HG03575 (cell line): ENCODE results near the gene CASQ2.

Experiments used
- ATAC-seq: cut with Tn5 transposase; IDR thresholded peaks from one replicate; pipeline ENCODE4 v1.9.1; 2021; ENCODE audit not compliant: unreplicated experiment, insufficient number of reproducible peaks, low FRiP score; ENCODE audit errors: extremely low read depth

Gene CASQ2

GRCh38 chr1:115676498-115677181 is 91.9 kb downstream of the CASQ2 start:
- no peak for ATAC-seq

GRCh38 chr1:115672224-115673009 is 96.1 kb downstream of the CASQ2 start:
- no peak for ATAC-seq

DNA sequence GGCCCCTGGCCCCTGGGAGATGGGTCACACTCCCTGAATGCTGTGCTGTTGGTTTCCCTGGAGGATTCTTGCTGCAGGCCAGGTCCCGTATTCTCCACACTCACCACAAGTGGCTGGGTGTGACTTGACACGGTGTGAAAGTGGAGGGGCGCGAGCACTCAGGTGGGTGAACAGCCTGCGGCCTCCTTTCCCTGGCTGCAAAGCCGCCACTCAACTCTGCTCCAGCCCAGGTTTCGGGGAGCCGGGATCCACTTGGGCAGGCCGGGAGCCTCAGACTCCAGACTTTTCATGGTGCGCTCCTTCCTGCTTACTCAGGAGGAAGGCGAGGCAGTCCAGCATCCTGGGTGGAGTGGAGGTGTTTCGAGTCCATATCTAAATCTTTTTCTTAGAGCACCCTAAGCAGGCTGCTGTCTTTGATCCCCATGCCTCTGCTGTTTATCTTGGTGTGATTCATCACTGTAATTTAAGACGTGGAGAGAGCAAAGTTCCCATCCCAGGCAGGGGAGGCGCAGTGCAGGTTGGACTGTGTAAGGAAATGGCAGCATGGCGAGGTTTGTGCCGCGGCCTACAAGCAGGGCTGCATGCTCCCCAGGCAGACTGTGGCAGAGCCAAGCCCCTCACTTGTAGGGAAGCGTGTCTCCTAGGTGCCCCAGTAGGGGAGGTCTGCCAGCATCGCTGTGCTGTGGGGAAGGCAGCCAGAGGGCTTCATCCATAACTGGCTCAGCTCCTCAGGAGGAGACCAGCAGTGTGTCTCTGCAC is 97.2 kb downstream of the CASQ2 start:
- ATAC-seq, result no peak

- no peak for ATAC-seq
Measured at GRCh38 chr1:115670476-115671175, 97.9 kb downstream of the CASQ2 start.

- ATAC-seq, result no peak
Measured at GRCh38 chr1:115669886-115670285, 98.6 kb downstream of the CASQ2 start.

DNA sequence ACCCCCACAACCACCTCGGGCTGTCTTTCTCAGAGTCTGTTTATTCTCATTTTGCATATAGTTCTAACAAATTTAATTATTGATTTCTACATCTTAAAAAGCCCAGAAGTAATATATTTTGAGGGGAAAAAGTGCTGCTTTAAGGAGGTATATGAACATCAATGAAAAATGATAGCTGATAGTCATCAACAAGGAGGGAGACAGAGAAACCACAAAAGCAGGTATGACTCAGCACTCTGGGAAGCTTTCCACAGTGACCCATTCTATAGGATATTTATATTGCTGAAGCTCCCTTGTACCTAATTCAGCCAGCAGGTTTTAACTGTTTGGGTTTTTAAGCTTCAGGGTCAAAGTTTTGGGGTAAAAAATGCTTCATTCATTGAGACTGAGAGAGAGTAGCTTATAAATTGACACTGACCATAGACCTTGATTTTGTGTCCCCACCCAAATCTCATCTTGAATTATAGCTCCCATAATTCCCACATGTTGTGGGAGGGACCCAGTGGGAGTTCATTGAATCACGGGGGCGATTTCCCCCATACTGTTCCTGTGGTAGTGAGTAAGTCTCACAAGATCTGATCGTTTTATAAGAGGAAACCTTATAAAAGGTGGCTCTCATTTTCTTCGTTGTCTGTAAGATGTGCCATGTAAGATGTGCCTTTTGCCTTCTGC is 99.4 kb downstream of the CASQ2 start:
- ATAC-seq, result no peak

DNA sequence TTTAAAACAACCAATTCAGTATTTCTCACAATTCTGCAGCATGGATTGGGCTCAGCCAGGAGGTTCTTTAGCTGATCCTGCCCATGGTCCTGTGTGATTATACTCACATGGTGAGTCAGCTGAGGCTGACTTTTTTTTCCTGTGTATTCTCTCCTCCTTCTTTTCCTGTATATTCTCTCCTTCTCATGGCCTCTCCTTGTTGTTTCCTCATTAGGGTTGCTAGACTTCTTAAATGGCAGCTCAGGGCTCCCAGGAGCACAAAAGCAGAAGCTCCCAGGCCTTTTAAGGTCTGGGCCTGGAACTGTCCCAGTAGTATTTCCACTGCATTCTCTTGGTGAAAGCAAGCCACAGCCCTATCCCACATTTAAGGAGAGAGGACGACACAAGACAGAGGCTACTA is 99.9 kb downstream of the CASQ2 start:
- no peak for ATAC-seq

- no peak for ATAC-seq
Measured at GRCh38 chr1:115666702-115667101, 101.8 kb downstream of the CASQ2 start.

- no peak for ATAC-seq
Measured at GRCh38 chr1:115666206-115666605, 102.3 kb downstream of the CASQ2 start.

DNA sequence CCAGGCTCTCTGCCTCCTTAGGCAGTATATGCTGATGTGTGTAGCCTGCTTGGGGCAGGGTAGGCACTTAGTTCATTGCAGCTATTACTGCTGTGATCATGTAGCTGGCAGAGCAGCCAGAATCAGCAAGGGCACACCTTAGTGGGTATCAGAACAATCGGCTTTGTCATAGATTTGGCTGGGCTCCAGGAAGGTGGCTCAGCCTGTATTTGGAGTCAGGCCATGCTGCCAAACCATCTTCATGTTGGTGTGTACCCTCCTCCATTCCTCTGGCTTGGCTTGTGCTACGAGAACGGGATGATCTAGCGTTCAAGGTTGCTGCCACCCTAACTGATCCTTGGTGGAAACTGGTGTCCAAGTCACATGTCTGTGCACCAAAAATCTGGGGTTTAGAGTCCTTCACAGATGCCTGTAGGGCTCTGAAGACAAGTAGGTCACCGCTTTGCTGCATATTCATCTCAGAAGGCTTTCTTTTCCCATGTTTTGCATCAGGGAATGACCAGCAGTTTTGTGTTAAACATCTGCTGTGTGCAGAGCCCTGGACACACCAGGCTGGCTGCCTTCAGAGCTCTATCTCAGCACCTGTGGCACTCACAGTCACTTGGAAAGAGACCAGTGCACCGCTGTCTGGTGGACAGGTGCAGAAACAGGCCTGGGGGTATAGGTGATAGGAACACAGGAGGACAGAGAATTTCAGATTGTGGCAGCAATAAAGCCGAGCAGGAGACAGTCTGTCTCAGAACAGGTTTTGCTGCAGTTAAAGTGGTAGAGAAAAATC is 103.0 kb downstream of the CASQ2 start:
- ATAC-seq, result no peak

DNA sequence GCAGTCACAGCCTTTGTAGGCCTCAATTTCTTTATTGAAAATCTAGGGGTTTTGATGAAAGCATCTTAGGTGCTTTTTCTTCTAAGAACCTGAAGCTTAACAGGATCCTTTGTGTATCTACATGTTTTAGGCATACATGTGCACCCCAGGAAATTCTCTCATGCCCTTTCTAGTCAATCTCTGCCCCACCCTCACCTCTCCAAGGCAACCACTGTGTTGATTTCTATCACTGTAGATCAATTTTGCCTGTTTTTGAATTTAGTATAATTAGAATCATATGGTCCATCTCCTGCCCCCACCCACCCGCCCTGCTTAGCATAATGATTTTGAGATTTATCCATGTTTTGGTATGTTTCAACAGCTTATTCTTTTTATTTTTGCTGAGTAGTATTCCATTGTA is 107.4 kb downstream of the CASQ2 start:
- ATAC-seq, result no peak

DNA sequence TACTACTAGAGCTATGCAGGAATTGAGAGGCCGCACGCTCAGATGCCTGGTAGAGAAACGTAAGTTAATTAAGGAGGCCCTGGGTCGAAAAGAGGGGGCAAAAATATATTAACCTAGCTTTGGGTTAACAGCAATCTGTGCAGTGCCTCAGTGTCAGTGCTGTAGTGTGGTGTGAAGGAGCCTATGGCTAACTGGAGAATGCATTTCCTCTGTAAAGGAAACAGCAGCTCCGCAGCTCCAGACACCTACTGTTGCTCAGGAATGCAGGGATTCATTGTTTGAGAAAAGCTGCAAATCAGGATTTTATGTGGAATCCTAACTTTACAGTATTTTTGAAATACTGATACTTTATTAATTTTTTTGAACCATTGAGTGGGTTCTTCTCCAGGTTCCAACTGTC is 108.4 kb downstream of the CASQ2 start:
- ATAC-seq, result no peak

DNA sequence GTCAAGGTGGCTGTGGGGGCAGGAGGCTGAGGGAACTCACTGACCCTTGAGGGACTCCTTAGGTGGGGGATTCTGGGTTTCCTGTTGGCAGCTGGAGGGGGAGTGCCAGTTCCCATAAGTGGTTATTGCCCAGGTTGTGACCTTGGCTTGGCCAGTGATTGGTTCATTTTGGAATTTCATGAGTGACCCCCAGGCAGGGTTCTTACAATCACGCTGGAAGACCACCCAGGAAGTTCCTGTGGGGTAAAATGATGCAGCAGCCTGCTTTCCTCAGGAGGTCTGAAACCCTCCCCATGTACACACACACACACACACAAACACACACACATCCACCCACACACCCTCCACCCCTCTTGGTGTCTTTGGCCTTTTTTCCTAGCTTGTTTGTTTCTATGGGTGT is 109.9 kb downstream of the CASQ2 start:
- ATAC-seq, result no peak

DNA sequence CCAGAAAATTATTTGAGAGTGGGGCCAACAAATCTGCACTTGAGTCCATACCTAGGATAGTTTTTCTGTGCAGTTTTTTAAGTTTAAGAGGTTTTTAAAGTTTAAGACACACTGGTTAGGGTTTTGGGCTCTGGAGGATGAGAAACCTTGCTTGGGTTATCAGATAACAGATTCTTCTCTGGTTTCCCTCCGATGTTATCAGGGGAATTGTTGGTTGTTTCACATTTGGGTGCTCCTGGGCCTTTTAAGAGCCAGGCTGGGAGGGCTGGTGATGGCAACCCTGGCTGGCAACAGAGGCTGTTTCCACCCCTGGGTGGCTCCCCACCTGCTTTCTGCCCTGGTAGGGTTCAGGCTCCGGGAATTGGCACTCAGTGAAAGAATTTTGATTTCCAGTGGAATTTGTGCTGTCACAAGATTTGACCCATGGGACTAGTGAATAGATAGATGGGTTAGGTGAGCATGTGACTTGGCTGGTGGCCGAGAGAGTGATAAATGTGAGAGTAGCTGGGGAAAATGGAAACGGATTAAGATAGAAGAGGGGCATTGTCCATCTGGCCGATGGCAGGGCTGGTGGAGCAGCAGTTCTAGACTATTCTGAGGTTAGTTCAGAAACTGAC is 111.9 kb downstream of the CASQ2 start:
- no peak for ATAC-seq

- no peak for ATAC-seq
Measured at GRCh38 chr1:115655916-115656315, 112.6 kb downstream of the CASQ2 start.

DNA sequence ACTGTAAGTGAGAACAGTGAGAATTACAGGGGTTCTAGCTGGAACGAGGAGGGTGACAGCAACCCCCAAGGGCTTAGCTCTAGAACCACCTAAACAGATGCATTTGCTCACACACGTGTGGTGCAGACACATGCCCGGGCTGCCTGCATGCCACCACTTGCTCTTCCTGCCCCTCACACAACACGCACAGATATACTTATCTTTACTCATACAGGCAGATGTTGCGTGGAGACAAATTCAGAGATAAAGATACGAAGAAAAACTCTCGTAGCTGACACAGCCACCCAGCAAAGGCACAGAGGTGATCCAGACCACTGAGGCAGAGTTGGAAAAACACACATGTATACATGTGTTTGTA is 113.2 kb downstream of the CASQ2 start:
- no peak for ATAC-seq

DNA sequence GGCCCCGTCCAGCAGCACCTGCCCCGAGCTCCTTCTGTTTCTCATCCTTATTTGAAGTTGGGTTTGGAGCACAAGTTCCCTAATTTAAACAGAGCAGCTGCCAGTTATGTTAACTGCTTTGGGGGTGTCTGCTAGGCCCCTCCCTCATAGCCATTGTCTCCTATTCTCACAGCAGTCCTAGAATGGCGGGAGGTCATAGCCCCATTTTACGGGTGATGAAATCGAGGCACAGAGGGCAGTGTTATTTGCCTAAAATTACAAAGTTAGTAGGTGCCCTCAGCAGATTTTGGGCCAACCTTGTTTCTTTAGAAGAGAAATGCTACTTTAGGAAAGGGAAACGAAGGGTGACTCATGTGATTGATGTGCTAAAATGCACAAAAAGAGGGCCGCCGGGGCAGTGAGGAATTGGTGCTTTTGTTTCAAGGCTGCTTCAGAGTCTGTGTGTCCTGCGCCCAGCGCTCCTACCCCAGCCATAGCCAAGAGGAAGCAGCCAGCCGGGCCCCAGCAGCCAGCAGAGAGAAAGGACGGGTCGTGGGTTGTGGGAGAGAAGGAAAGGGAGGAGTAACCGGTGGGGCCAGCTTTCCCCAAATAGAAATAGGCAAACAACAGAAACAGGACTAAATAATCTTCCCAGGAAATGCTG is 113.7 kb downstream of the CASQ2 start:
- ATAC-seq, result no peak
